Endothelial cell of umbilical vein (primary cell): ENCODE results near the gene TFB2M. TPM values are rescaled to one million over a fixed set of nuclear protein-coding genes. Genes with fewer than 3 reads are reported as not detected.

Experiments
- BruUV-seq: library from RNA; stranded (reverse); fragments of 400-500 nt; replicated peaks from 2 replicates; lab custom pipeline; 2021; lab: Mats Ljungman, UMichigan
- CTCF ChIA-PET: fragments of 300-600, 350-600 bp; sonication (Branson Sonifier 250); formaldehyde crosslinking; loops from one replicate; lab custom pipeline; 2021; ENCODE audit warnings: antibody characterized with exemption, inconsistent platforms; lab: Charles Lee
- POLR2A ChIA-PET: fragments of 300-600, 350-600 bp; sonication (Branson Sonifier 250); formaldehyde crosslinking; loops from one replicate; lab custom pipeline; 2021; ENCODE audit warnings: antibody characterized with exemption, inconsistent platforms; lab: Charles Lee
- DNase-seq: peaks from one replicate; pipeline ENCODE4 v3.0.0-alpha.2; 2011; ENCODE audit warnings: low read depth, low spot score
- FAIRE-seq: peaks from 2 replicates; lab custom pipeline; 2011; peaks lifted over from hg19 to GRCh38; lab: Jason Lieb, UNC
- H2AFZ ChIP-seq: 2 replicates; pipeline ENCODE4 v1.6.0; 2012; ENCODE audit warnings: low read depth, low read length, control low read depth, inconsistent platforms
- H3K27ac ChIP-seq: 2 replicates; pipeline ENCODE4 v1.5.1; 2011; ENCODE audit warnings: low read depth, mild to moderate bottlenecking, control low read depth, low read length, moderate library complexity; ENCODE audit not compliant: insufficient read depth
- H3K27me3 ChIP-seq, 2 experiments: 2 replicates each; pipeline versions ENCODE4 v1.6.0 to v1.6.1; 2011; ENCODE audit warnings: low read length in 2 of 2, mixed read lengths in 1 of 2; ENCODE audit not compliant: control insufficient read depth in 2 of 2, insufficient read depth in 2 of 2
- H3K36me3 ChIP-seq, 2 experiments: 2 replicates in 1 of 2; 3 replicates in 1 of 2; pipeline ENCODE4 v1.5.1; 2011; ENCODE audit warnings: low read length in 2 of 2, mild to moderate bottlenecking in 1 of 2, moderate library complexity in 1 of 2; ENCODE audit not compliant: control insufficient read depth in 2 of 2, insufficient read depth in 2 of 2; ENCODE audit errors: extremely low read depth in 1 of 2
- H3K4me1 ChIP-seq: 3 replicates; pipeline ENCODE4 v1.5.1; 2011; ENCODE audit warnings: mild to moderate bottlenecking, low read length; ENCODE audit not compliant: control insufficient read depth, insufficient read depth; ENCODE audit errors: extremely low read depth
- H3K4me2 ChIP-seq: 2 replicates; pipeline ENCODE4 v1.6.1; 2011; ENCODE audit warnings: low read length, control low read depth, mixed read lengths; ENCODE audit not compliant: insufficient read depth
- H3K4me3 ChIP-seq, 3 experiments: fragments of 200-600 bp in 1 of 3; sonication (generic), shearing (Covaris generic) in 1 of 3; replicated peaks in 1 of 3; 2 replicates each; pipeline ENCODE4 v1.5.1; 2011 to 2016; ENCODE audit warnings: control low read depth in 3 of 3, low read length in 3 of 3, mild to moderate bottlenecking in 2 of 3, inconsistent platforms in 1 of 3, low read depth in 1 of 3, moderate library complexity in 1 of 3; ENCODE audit not compliant: insufficient read depth in 1 of 3
- H3K79me2 ChIP-seq: 2 replicates; pipeline ENCODE4 v1.6.0; 2012; ENCODE audit warnings: low read length, inconsistent platforms; ENCODE audit not compliant: control insufficient read depth, insufficient read depth
- H3K9ac ChIP-seq: replicated peaks from 2 replicates; pipeline ENCODE3; 2011; ENCODE audit warnings: low read length, control low read depth; ENCODE audit not compliant: insufficient read depth; ENCODE audit errors: extremely low read depth
- H3K9me1 ChIP-seq: replicated peaks from 3 replicates; pipeline ENCODE4 v1.6.0; 2011; ENCODE audit warnings: mild to moderate bottlenecking, low read length; ENCODE audit not compliant: control insufficient read depth, insufficient read depth; ENCODE audit errors: extremely low read depth
- H3K9me3 ChIP-seq: replicated peaks from 2 replicates; pipeline ENCODE4 v1.5.1; 2012; ENCODE audit warnings: low read length, inconsistent platforms; ENCODE audit not compliant: control insufficient read depth, insufficient read depth
- H4K20me1 ChIP-seq: replicated peaks from 2 replicates; pipeline ENCODE3; 2011; ENCODE audit warnings: mild to moderate bottlenecking, low read length; ENCODE audit not compliant: control insufficient read depth, insufficient read depth; ENCODE audit errors: extremely low read depth
- CTCF ChIP-seq, 2 donors: IDR thresholded peaks; 1 replicate in 1 of 2; 2 replicates in 1 of 2; pipeline ENCODE4 v1.5.1; 2011; ENCODE audit warnings: low read length in 2 of 2, mild to moderate bottlenecking in 2 of 2, moderate library complexity in 2 of 2, control low read depth in 1 of 2, inconsistent platforms in 1 of 2, low read depth in 1 of 2; ENCODE audit not compliant: insufficient read depth in 1 of 2; ENCODE audit errors: extremely low read depth in 1 of 2
- EZH2 ChIP-seq: IDR thresholded peaks from 2 replicates; pipeline ENCODE4 v1.6.1; 2012; ENCODE audit warnings: borderline replicate concordance, low read depth, mild to moderate bottlenecking, moderate library complexity, low read length, inconsistent platforms; ENCODE audit not compliant: severe bottlenecking
- FOS ChIP-seq: IDR thresholded peaks from 2 replicates; pipeline ENCODE4 v1.6.1; 2011; ENCODE audit warnings: mild to moderate bottlenecking, low read length, moderate library complexity, borderline replicate concordance; ENCODE audit not compliant: insufficient read depth
- GATA2 ChIP-seq: IDR thresholded peaks from 2 replicates; pipeline ENCODE4 v1.7.0; 2011; ENCODE audit warnings: low read depth, mild to moderate bottlenecking, moderate library complexity, mixed read lengths, low read length; ENCODE audit not compliant: insufficient read length, insufficient read depth
- JUN ChIP-seq: IDR thresholded peaks from 2 replicates; pipeline ENCODE4 v1.6.1; 2011; ENCODE audit warnings: borderline replicate concordance, low read depth; ENCODE audit not compliant: insufficient read length, insufficient read depth
- MAX ChIP-seq: IDR thresholded peaks from 2 replicates; pipeline ENCODE4 v1.6.1; 2011; ENCODE audit not compliant: insufficient read depth, insufficient read length
- MYC ChIP-seq: IDR thresholded peaks from one replicate; pipeline ENCODE4 v1.6.1; 2011; ENCODE audit warnings: mild to moderate bottlenecking, low read depth, low read length
- POLR2A ChIP-seq: IDR thresholded peaks from 2 replicates; pipeline ENCODE4 v1.6.1; 2012; ENCODE audit warnings: low read depth, mild to moderate bottlenecking, control low read depth, low read length
- POLR2AphosphoS5 ChIP-seq: IDR thresholded peaks from 2 replicates; pipeline ENCODE4 v1.6.1; 2012; ENCODE audit warnings: low read depth, mild to moderate bottlenecking, control low read depth, low read length, moderate library complexity; ENCODE audit not compliant: insufficient read depth
- dilution Hi-C: fragments of 300-500 bp; cut with MboI; formaldehyde crosslinking; loops from one replicate; pipeline ENCODE4 v1.15.0; 2019; ENCODE audit warnings: low sequenced_read_pairs; ENCODE audit not compliant: extremely low pct_ligation_motif_present
- intact Hi-C: fragments of 100-400 bp; cut with micrococcal nuclease; formaldehyde crosslinking; loops from one replicate; pipeline ENCODE4 v1.10.0; 2022
- polyA plus RNA-seq, 4 experiments: library from polyadenylated mRNA; depleted of rRNA in 3 of 4; stranded (reverse) in 3 of 4; unstranded in 1 of 4; fragments of >200 nt; gene quantifications; 2 replicates each; pipeline versions ENCODE4 v1.2.1 to v1.2.3, GENCODE V29; 2011 to 2012; ENCODE audit warnings: missing spikeins in 1 of 4
- total RNA-seq: library from RNA; stranded (reverse); gene quantifications from 2 replicates; pipeline ENCODE4 v1.2.3, GENCODE V29; 2021

TFB2M gene
- total and polyA plus RNA-seq, 2 donors (not counting 3 experiments of a cell fraction or from before 2014, with no cell fraction given), result 8.4 to 14.8 TPM

- FAIRE-seq (no peak), DNase-seq (no peak)
- Histone ChIP-seq H3K79me2 (no peaks in the 10 kb centered on the region), H3K9me3 (peaks cover 4% of the 10 kb centered on the region), H2AFZ (no peak overlapping the region), H3K4me2 (no peak overlapping the region), H3K9me1 (no peaks in the 10 kb centered on the region), H4K20me1 (no peaks in the 10 kb centered on the region), H3K9ac (no peak overlapping the region), H3K4me3 (no peak overlapping the region), H3K27ac (no peak overlapping the region), H3K36me3 (no peaks in the 10 kb centered on the region), H3K27me3 (no peaks in the 10 kb centered on the region), H3K4me1 (no peaks in the 10 kb centered on the region)
- ChIA-PET CTCF (no interaction called here), POLR2A (no interaction called here)
- no peak for TF ChIP-seq POLR2AphosphoS5
- TF ChIP-seq GATA2, result no peak
- TF ChIP-seq EZH2, result no peak
- no peak for TF ChIP-seq CTCF (IDR thresholded peaks at IDR 0.05; ENCODE audit: extremely low read depth in 1 of 2, insufficient read depth in 1 of 2, low read depth in 1 of 2, low read length in 2 of 2)
- TF ChIP-seq JUN, result no peak
- TF ChIP-seq FOS, result no peak
- TF ChIP-seq POLR2A, result no peak
- TF ChIP-seq MYC, result no peak
- no peak for TF ChIP-seq MAX
- intact Hi-C loops, result no loop called here
- dilution Hi-C loops, result no loop called here
- no TSS peak for BruUV-seq
Observed at GRCh38 chr1:246512230-246512629, 53.8 kb downstream of the TFB2M start.
